Spinal cord (tissue), 10 donors: ENCODE measurements around the gene CENPVL1. TPM values are rescaled to one million over a fixed set of nuclear protein-coding genes. Genes with fewer than 3 reads are reported as not detected.
A peak's percentile ranks its signal among the peaks of the same experiment; 100 is the strongest.

Experiments
- DNase-seq, 6 donors: peaks; one replicate each; pipeline versions ENCODE4 v3.0.0 to v3.0.0-alpha.2; 2013 to 2015; ENCODE audit warnings: low spot score in 6 of 6, low read depth in 4 of 6
- H3K27ac ChIP-seq: one replicate; pipeline ENCODE4 v1.5.1; 2013; ENCODE audit warnings: low read depth, low read length, control low read depth
- H3K27me3 ChIP-seq: one replicate; pipeline ENCODE4 v1.6.1; 2013; ENCODE audit warnings: low read length; ENCODE audit not compliant: control insufficient read depth, insufficient read depth
- H3K36me3 ChIP-seq: one replicate; pipeline ENCODE4 v1.6.1; 2013; ENCODE audit warnings: low read length; ENCODE audit not compliant: control insufficient read depth, insufficient read depth
- H3K4me1 ChIP-seq: one replicate; pipeline ENCODE4 v1.6.1; 2013; ENCODE audit warnings: low read length; ENCODE audit not compliant: control insufficient read depth, insufficient read depth
- H3K4me3 ChIP-seq: one replicate; pipeline ENCODE4 v1.5.1; 2013; ENCODE audit warnings: low read depth, low read length, control low read depth
- H3K9me3 ChIP-seq: one replicate; pipeline ENCODE4 v1.6.1; 2013; ENCODE audit warnings: low read length; ENCODE audit not compliant: control insufficient read depth, insufficient read depth
- WGBS: methylation state at CpG from one replicate; pipeline ENCODE4 v1.1.5; 2013; ENCODE audit warnings: missing lambda C conversion rate; ENCODE audit not compliant: insufficient coverage; 5-methylcytosine and 5-hydroxymethylcytosine counted together
- polyA plus RNA-seq, 2 donors: library from polyadenylated mRNA; unstranded; fragments of 120-200 nt; gene quantifications; one replicate each; pipeline ENCODE4 v1.2.1, GENCODE V29; 2013; ENCODE audit not compliant: insufficient read length in 2 of 2
- total RNA-seq, 2 donors: library from RNA; depleted of rRNA in 1 of 2; stranded (reverse); fragments of 120-200 nt in 1 of 2; fragments of >200 nt in 1 of 2; gene quantifications; one replicate each; pipeline versions ENCODE4 v1.2.3 to v1.2.4, GENCODE V29; 2013 to 2014
- donor health status: healthy.

The CENPVL1 gene
- total and polyA plus RNA-seq, 4 donors, result 0.83 to 7.7 (median 4.5) TPM

GRCh38 chrX:51728202-51728601, 17.9 kb downstream of the CENPVL1 start:
- H3K36me3 ChIP-seq, result no peaks in the 10 kb centered on the region
- no peaks in the 10 kb centered on the region for H3K9me3 ChIP-seq
- H3K4me1 ChIP-seq, result no peaks in the 10 kb centered on the region
- H3K27me3 ChIP-seq, result peaks cover 12% of the 10 kb centered on the region
- DNase-seq, result no peak
- H3K27ac ChIP-seq, result no peak overlapping the region
- no peak overlapping the region for H3K4me3 ChIP-seq

GRCh38 chrX:51737091-51737490, 26.8 kb downstream of the CENPVL1 start:
- H3K9me3 ChIP-seq, result no peaks in the 10 kb centered on the region
- H3K4me3 ChIP-seq, result no peak overlapping the region
- DNase-seq, result no peak
- peaks cover 10% of the 10 kb centered on the region for H3K27me3 ChIP-seq
- H3K27ac ChIP-seq, result no peak overlapping the region
- no peaks in the 10 kb centered on the region for H3K36me3 ChIP-seq
- H3K4me1 ChIP-seq, result no peaks in the 10 kb centered on the region
- 100% methylated on average over 1 of the region's 2 CpGs for WGBS

- no peaks in the 10 kb centered on the region for H3K36me3 ChIP-seq
- 32% methylated on average over 3 of the region's 3 CpGs for WGBS
- DNase-seq, result no peak
- H3K4me3 ChIP-seq, result peak overlapping the region; percentile 71
- peaks cover 13% of the 10 kb centered on the region for H3K27me3 ChIP-seq
- no peaks in the 10 kb centered on the region for H3K9me3 ChIP-seq
- H3K4me1 ChIP-seq, result no peaks in the 10 kb centered on the region
- peak overlapping the region; percentile 75 for H3K27ac ChIP-seq
These were observed 32.3 kb downstream of the CENPVL1 start for GRCh38 chrX:51742586-51742985.

GRCh38 chrX:51743179-51743957, 33.1 kb downstream of the CENPVL1 start, which contains the start of gene GSPT2:
Gene GSPT2, plus strand, starts transcription at chrX:51743442. Its CDS starts 185 bp downstream, at chrX:51743627.
- Histone ChIP-seq H3K4me1 (no peaks in the 10 kb centered on the region), H3K27me3 (peaks cover 13% of the 10 kb centered on the region), H3K27ac (peak within 1 kb of the TSS; percentile 75), H3K36me3 (no peaks in the 10 kb centered on the region), H3K4me3 (peak within 1 kb of the TSS; percentile 71), H3K9me3 (no peaks in the 10 kb centered on the region)
- DNase-seq, result peak in 5 of 6 donors; percentile 50 to 93 (median 73)
- WGBS, result 17% methylated on average over 63 of the region's 63 CpGs

- H3K4me1 ChIP-seq, result no peaks in the 10 kb centered on the region
- H3K9me3 ChIP-seq, result no peaks in the 10 kb centered on the region
- peaks cover 9% of the 10 kb centered on the region for H3K27me3 ChIP-seq
- no peak overlapping the region for H3K27ac ChIP-seq
- no peak for DNase-seq
- H3K36me3 ChIP-seq, result no peaks in the 10 kb centered on the region
- no peak overlapping the region for H3K4me3 ChIP-seq
These were observed 37.4 kb downstream of the CENPVL1 start for GRCh38 chrX:51747671-51748070.

- WGBS, result 14% methylated on average over 1 of the region's 6 CpGs
- no peak overlapping the region for H3K27ac ChIP-seq
- peak in 5 of 6 donors; percentile 48 to 94 (median 65) for DNase-seq
- no peaks in the 10 kb centered on the region for H3K9me3 ChIP-seq
- H3K4me1 ChIP-seq, result no peaks in the 10 kb centered on the region
- no peaks in the 10 kb centered on the region for H3K36me3 ChIP-seq
- H3K27me3 ChIP-seq, result no peaks in the 10 kb centered on the region
- no peak overlapping the region for H3K4me3 ChIP-seq
These were observed 48.9 kb downstream of the CENPVL1 start for GRCh38 chrX:51759055-51759839.

GRCh38 chrX:51760657-51761056, 50.3 kb downstream of the CENPVL1 start:
- DNase-seq, result no peak
- H3K4me3 ChIP-seq, result no peak overlapping the region
- H3K36me3 ChIP-seq, result no peaks in the 10 kb centered on the region
- H3K27ac ChIP-seq, result no peak overlapping the region
- H3K9me3 ChIP-seq, result no peaks in the 10 kb centered on the region
- 82% methylated on average over 3 of the region's 4 CpGs for WGBS
- no peaks in the 10 kb centered on the region for H3K4me1 ChIP-seq
- H3K27me3 ChIP-seq, result no peaks in the 10 kb centered on the region

Other genes starting within 250 kb of the CENPVL1 start
- gene NUDT11, start 213.9 kb upstream of the CENPVL1 start, total RNA-seq, result 10 to 100 TPM; 14.9 to 30.2 TPM
- gene NUDT11, start 213.9 kb upstream of the CENPVL1 start, polyA plus RNA-seq, result 10 to 100 TPM; 43.1 to 51.9 TPM
- gene CENPVL3, start 91.6 kb upstream of the CENPVL1 start, total RNA-seq, result 1 to 10 TPM; 1.5 to 5.1 TPM
- 10 to 100 TPM; 13.2 to 19.3 TPM for gene CENPVL3, start 91.6 kb upstream of the CENPVL1 start, polyA plus RNA-seq
- 1 to 10 TPM in 1 of 2 donors, under 1 TPM in 1; 0.83 to 2.0 TPM for gene CENPVL2, start 27.7 kb upstream of the CENPVL1 start, total RNA-seq
- gene CENPVL2, start 27.7 kb upstream of the CENPVL1 start, polyA plus RNA-seq, result 1 to 10 TPM; 7.1 to 7.7 TPM
- gene GSPT2, start 32.9 kb downstream of the CENPVL1 start, total RNA-seq, result 10 to 100 TPM; 12.5 to 16.6 TPM
- 10 to 100 TPM; 28.3 to 33.8 TPM for gene GSPT2, start 32.9 kb downstream of the CENPVL1 start, polyA plus RNA-seq
- 100 to 1,000 TPM; 185 to 213 TPM for gene MAGED1, start 183.1 kb downstream of the CENPVL1 start, total RNA-seq
- 100 to 1,000 TPM; 607 to 639 TPM for gene MAGED1, start 183.1 kb downstream of the CENPVL1 start, polyA plus RNA-seq